Measurements from ENCODE around the gene KCNK5.

GRCh38 chr6:39221115-39221514 lies 8.2 kb downstream of the KCNK5 start:
- TF ChIP-seq EZH2 (IDR thresholded peaks at IDR 0.05; ENCODE audit: borderline replicate concordance) = no peak
- no peak for TF ChIP-seq CTCF (IDR thresholded peaks at IDR 0.05; ENCODE audit: poor library complexity)
